Measurements from ENCODE around the gene CRYM. TPM values are rescaled to one million over a fixed set of nuclear protein-coding genes. Genes with fewer than 3 reads are reported as not detected.
"Not testable (repeated sequence)": the region's sequence is repeated elsewhere in the genome, so short reads cannot be mapped to it uniquely, and the experiment has no call there.

Gene CRYM
- total RNA-seq, 4 donors from 2014 or later = 13.8 TPM; not detected in 3

DNA sequence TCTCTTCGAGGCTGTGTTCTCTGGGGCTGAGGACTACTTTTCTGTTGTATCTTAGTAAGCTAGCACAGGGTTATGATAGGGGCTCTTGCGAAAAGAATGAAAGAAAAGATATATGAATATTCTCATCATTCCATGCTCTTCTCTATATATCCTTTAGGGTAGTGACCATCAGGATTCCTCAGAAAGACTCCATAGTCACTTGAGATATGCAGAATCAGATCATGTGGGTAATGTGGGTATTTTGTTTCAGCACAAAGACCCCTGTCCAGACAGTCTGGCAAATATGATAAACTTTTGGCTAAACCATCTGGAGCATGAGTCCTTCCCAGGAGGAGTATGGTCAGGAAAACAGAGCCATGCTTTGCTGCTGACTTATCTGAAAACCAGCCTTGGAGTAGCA lies 21.5 kb downstream of the CRYM start:
- H3K4me1 ChIP-seq = no peaks in the 10 kb centered on the region
- intact Hi-C loops (cut with DNase I; ENCODE audit: low total_unique reads) = no loop called here
- H3K27me3 ChIP-seq = no peaks in the 10 kb centered on the region
- no peak for DNase-seq
- H3K27ac ChIP-seq = no peak overlapping the region
- H3K9me3 ChIP-seq = no peaks in the 10 kb centered on the region
- TF ChIP-seq POLR2A (IDR thresholded peaks at IDR 0.05) (no peak), CTCF (IDR thresholded peaks at IDR 0.05) (no peak)
- H3K4me3 ChIP-seq = no peak overlapping the region
- no peaks in the 10 kb centered on the region for H3K36me3 ChIP-seq

DNA sequence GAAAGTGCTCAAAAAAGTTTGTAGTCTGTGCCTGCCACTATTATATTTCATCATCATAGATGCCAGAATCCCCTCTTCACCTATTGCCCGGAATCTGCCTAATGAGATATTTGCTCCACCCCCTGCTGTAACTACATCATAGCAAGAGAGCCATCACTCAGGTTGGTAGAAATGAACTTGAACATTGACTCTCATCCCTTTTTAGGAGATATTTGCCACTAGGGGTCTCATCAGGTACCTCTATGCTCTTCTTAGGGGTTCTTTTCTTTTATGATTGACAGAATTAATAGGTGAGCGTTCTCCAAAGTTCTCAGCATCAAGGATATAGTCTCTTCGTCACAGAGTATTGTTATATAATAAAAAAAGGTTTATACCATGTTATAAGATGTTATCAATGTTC lies 24.6 kb downstream of the CRYM start:
- no peak overlapping the region for H3K27ac ChIP-seq
- H3K27me3 ChIP-seq = no peaks in the 10 kb centered on the region
- DNase-seq = no peak
- H3K4me1 ChIP-seq = no peaks in the 10 kb centered on the region
- no peak for TF ChIP-seq CTCF (IDR thresholded peaks at IDR 0.05)
- TF ChIP-seq POLR2A (IDR thresholded peaks at IDR 0.05) = no peak
- intact Hi-C loops (cut with DNase I; ENCODE audit: low total_unique reads) = no loop called here
- H3K9me3 ChIP-seq = no peaks in the 10 kb centered on the region
- H3K4me3 ChIP-seq = no peak overlapping the region
- H3K36me3 ChIP-seq = no peaks in the 10 kb centered on the region

DNA sequence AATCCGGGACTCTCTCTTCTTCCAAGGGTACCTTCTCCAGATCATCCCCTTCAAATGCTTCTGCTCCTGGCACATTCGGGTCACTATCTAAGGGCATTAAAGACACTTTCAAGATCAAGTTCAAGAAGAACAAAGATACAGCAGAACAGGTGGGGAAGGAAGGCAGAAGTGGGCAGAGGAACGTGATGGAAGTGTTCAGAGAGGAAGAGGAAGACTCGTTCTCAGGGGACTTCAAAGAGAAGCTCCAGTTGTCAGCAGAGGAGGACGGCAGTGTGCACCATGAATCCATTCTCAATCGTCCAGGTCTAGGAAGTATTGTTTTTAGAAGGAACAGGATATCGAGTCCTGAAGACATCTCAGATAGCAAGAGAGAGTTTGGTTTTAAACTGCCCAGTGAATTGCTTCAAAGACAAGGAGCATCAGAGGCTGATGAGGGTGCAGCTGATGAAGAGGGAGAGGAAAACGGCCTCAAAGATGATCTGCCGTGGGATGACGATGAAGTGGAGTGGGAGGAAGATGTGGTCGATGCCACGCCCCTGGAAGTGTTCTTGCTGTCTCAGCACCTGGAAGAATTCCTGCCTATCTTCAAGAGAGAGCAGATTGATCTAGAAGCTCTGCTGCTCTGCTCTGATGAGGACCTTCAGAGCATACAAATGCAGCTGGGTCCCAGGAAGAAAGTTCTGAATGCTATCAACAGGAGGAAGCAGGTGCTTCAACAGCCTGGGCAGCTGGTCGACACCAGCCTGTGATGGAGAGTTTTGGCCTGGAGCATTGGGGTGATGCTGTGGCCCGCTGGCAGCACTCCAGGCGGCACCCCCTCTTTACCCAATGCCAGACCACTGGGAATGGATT lies 27.8 kb downstream of the CRYM start:
- Histone ChIP-seq H3K36me3 (no peaks in the 10 kb centered on the region), H3K27ac (no peak overlapping the region), H3K9me3 (no peaks in the 10 kb centered on the region), H3K27me3 (no peaks in the 10 kb centered on the region), H3K4me3 (no peak overlapping the region), H3K4me1 (no peaks in the 10 kb centered on the region)
- no peak for TF ChIP-seq POLR2A (IDR thresholded peaks at IDR 0.05)
- no peak for TF ChIP-seq CTCF (IDR thresholded peaks at IDR 0.05)
- no peak for DNase-seq
- intact Hi-C loops (cut with DNase I; ENCODE audit: low total_unique reads) = no loop called here

- H3K9me3 ChIP-seq; DNase-seq; H3K27ac ChIP-seq; intact Hi-C loops (cut with DNase I; ENCODE audit: low total_unique reads); H3K36me3 ChIP-seq; H3K4me1 ChIP-seq; H3K27me3 ChIP-seq; H3K4me3 ChIP-seq: not testable (repeated sequence)
These were observed 29.9 kb downstream of the CRYM start for GRCh38 chr16:21248179-21248578.

- H3K36me3 ChIP-seq = no peaks in the 10 kb centered on the region
- no peak for DNase-seq
- H3K9me3 ChIP-seq = no peaks in the 10 kb centered on the region
- TF ChIP-seq CTCF (IDR thresholded peaks at IDR 0.05) = no peak
- no peak for TF ChIP-seq POLR2A (IDR thresholded peaks at IDR 0.05)
- no peaks in the 10 kb centered on the region for H3K4me1 ChIP-seq
- intact Hi-C loops (cut with DNase I; ENCODE audit: low total_unique reads) = no loop called here
- H3K4me3 ChIP-seq = no peak overlapping the region
- H3K27me3 ChIP-seq = no peaks in the 10 kb centered on the region
- H3K27ac ChIP-seq = no peak overlapping the region
These were observed 33.4 kb downstream of the CRYM start for GRCh38 chr16:21244518-21245215.
